ENCODE data around the gene NEK8. TPM values are rescaled to one million over a fixed set of nuclear protein-coding genes. Genes with fewer than 3 reads are reported as not detected.

NEK8 gene
- total and polyA plus RNA-seq, 2 of the 8 experiments (the other 6 are each of a cell fraction or from before 2014, with no cell fraction given) = 14.9 to 23.3 TPM

DNA sequence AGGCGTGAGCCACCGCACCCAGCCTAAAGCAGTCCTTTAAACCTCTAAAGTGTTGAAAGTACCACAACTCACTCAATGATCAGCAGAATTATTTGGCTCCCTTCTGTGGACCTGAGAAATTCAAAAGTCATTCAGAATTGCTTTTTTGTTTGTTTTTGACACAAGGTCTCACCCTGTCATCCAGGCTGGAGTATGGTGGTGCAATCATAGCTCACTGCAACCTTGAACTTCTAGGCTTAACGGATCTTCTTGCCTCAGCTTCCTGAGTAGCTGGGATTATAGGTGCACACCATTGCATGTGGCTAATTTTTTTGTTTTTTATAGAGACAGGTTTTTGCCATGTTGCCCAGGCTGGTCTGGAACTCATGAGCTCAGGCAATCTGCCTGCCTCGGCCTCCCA is 59.5 kb downstream of the NEK8 start (continued):
- TF ChIP-seq TBP (IDR thresholded peaks at IDR 0.05; ENCODE audit: low read depth, low read length) (no peak), SUZ12 (IDR thresholded peaks at IDR 0.05; ENCODE audit: low read length) (no peak)

Small RNA genes lying within 50 kb of the gene (small RNA-seq; reads per million reads assigned to genes)
- gene SNORD42A (ENCODE audit: insufficient read depth) (not detected), gene SNORD42B (ENCODE audit: insufficient read depth) (1.7 reads per million, percentile 6 among the genes with 10 or more reads in this experiment), gene SNORD4A (ENCODE audit: insufficient read depth) (not detected), gene SNORD4B (ENCODE audit: insufficient read depth) (not detected)

Other genes with a start within 250 kb of the NEK8 start
- gene FOXN1, start 222.4 kb upstream of the NEK8 start, total RNA-seq (2021; fragmentation: NEBNext Ultra II Directional; extraction: Animal tissue kit (Norgen Biotek cat#: 25700)) = not detected in 2 replicates
- not detected in 2 replicates for gene FOXN1, start 222.4 kb upstream of the NEK8 start, polyA plus RNA-seq (2011; rRNA removed)
- 43.5 and 44.1 TPM in 2 replicates for gene UNC119, start 176.2 kb upstream of the NEK8 start, total RNA-seq (2021; fragmentation: NEBNext Ultra II Directional; extraction: Animal tissue kit (Norgen Biotek cat#: 25700))
- gene UNC119, start 176.2 kb upstream of the NEK8 start, polyA plus RNA-seq (2011; rRNA removed) = 94.4 and 122 TPM in 2 replicates
- gene PIGS, start 157.3 kb upstream of the NEK8 start, total RNA-seq (2021; fragmentation: NEBNext Ultra II Directional; extraction: Animal tissue kit (Norgen Biotek cat#: 25700)) = 47.4 and 50.6 TPM in 2 replicates
- 44.3 and 72.7 TPM in 2 replicates for gene PIGS, start 157.3 kb upstream of the NEK8 start, polyA plus RNA-seq (2011; rRNA removed)
- 51.3 and 51.6 TPM in 2 replicates for gene ALDOC, start 151.9 kb upstream of the NEK8 start, total RNA-seq (2021; fragmentation: NEBNext Ultra II Directional; extraction: Animal tissue kit (Norgen Biotek cat#: 25700))
- 103 and 134 TPM in 2 replicates for gene ALDOC, start 151.9 kb upstream of the NEK8 start, polyA plus RNA-seq (2011; rRNA removed)
- gene SPAG5, start 129.8 kb upstream of the NEK8 start, total RNA-seq (2021; fragmentation: NEBNext Ultra II Directional; extraction: Animal tissue kit (Norgen Biotek cat#: 25700)) = 115 and 129 TPM in 2 replicates
- gene SPAG5, start 129.8 kb upstream of the NEK8 start, polyA plus RNA-seq (2011; rRNA removed) = 51.7 and 57.1 TPM in 2 replicates
- gene RSKR, start 114.6 kb upstream of the NEK8 start, total RNA-seq (2021; fragmentation: NEBNext Ultra II Directional; extraction: Animal tissue kit (Norgen Biotek cat#: 25700)) = 21.1 and 24.1 TPM in 2 replicates
- 26.9 and 28.5 TPM in 2 replicates for gene RSKR, start 114.6 kb upstream of the NEK8 start, polyA plus RNA-seq (2011; rRNA removed)
- 123 and 140 TPM in 2 replicates for gene BLTP2, start 83.6 kb upstream of the NEK8 start, total RNA-seq (2021; fragmentation: NEBNext Ultra II Directional; extraction: Animal tissue kit (Norgen Biotek cat#: 25700))
- gene BLTP2, start 83.6 kb upstream of the NEK8 start, polyA plus RNA-seq (2011; rRNA removed) = 80.9 and 94.9 TPM in 2 replicates
- 43.6 and 44.8 TPM in 2 replicates for gene SDF2, start 66.9 kb upstream of the NEK8 start, total RNA-seq (2021; fragmentation: NEBNext Ultra II Directional; extraction: Animal tissue kit (Norgen Biotek cat#: 25700))
- 48.0 and 65.4 TPM in 2 replicates for gene SDF2, start 66.9 kb upstream of the NEK8 start, polyA plus RNA-seq (2011; rRNA removed)
- 59.9 and 62.4 TPM in 2 replicates for gene SUPT6H, start 66.6 kb upstream of the NEK8 start, total RNA-seq (2021; fragmentation: NEBNext Ultra II Directional; extraction: Animal tissue kit (Norgen Biotek cat#: 25700))
- 32.0 and 35.7 TPM in 2 replicates for gene SUPT6H, start 66.6 kb upstream of the NEK8 start, polyA plus RNA-seq (2011; rRNA removed)
- 17.8 and 21.2 TPM in 2 replicates for gene PROCA1, start 16.9 kb upstream of the NEK8 start, total RNA-seq (2021; fragmentation: NEBNext Ultra II Directional; extraction: Animal tissue kit (Norgen Biotek cat#: 25700))
- 26.3 and 42.3 TPM in 2 replicates for gene PROCA1, start 16.9 kb upstream of the NEK8 start, polyA plus RNA-seq (2011; rRNA removed)
- 236 and 237 TPM in 2 replicates for gene RAB34, start 10.9 kb upstream of the NEK8 start, total RNA-seq (2021; fragmentation: NEBNext Ultra II Directional; extraction: Animal tissue kit (Norgen Biotek cat#: 25700))
- gene RAB34, start 10.9 kb upstream of the NEK8 start, polyA plus RNA-seq (2011; rRNA removed) = 305 and 317 TPM in 2 replicates
- 2,145 and 2,163 TPM in 2 replicates for gene RPL23A, start 8.8 kb upstream of the NEK8 start, total RNA-seq (2021; fragmentation: NEBNext Ultra II Directional; extraction: Animal tissue kit (Norgen Biotek cat#: 25700))
- 884 and 1,227 TPM in 2 replicates for gene RPL23A, start 8.8 kb upstream of the NEK8 start, polyA plus RNA-seq (2011; rRNA removed)
- gene TLCD1, start 2.6 kb upstream of the NEK8 start, total RNA-seq (2021; fragmentation: NEBNext Ultra II Directional; extraction: Animal tissue kit (Norgen Biotek cat#: 25700)) = 40.7 and 45.3 TPM in 2 replicates
- 101 and 128 TPM in 2 replicates for gene TLCD1, start 2.6 kb upstream of the NEK8 start, polyA plus RNA-seq (2011; rRNA removed)
- gene TRAF4, start 15.2 kb downstream of the NEK8 start, total RNA-seq (2021; fragmentation: NEBNext Ultra II Directional; extraction: Animal tissue kit (Norgen Biotek cat#: 25700)) = 167 TPM in 2 replicates
- 170 and 282 TPM in 2 replicates for gene TRAF4, start 15.2 kb downstream of the NEK8 start, polyA plus RNA-seq (2011; rRNA removed)
- gene FAM222B, start 114.0 kb downstream of the NEK8 start, total RNA-seq (2021; fragmentation: NEBNext Ultra II Directional; extraction: Animal tissue kit (Norgen Biotek cat#: 25700)) = 81.7 and 86.6 TPM in 2 replicates
- 42.1 and 63.9 TPM in 2 replicates for gene FAM222B, start 114.0 kb downstream of the NEK8 start, polyA plus RNA-seq (2011; rRNA removed)
- 67.8 and 77.1 TPM in 2 replicates for gene ERAL1, start 126.2 kb downstream of the NEK8 start, total RNA-seq (2021; fragmentation: NEBNext Ultra II Directional; extraction: Animal tissue kit (Norgen Biotek cat#: 25700))
- gene ERAL1, start 126.2 kb downstream of the NEK8 start, polyA plus RNA-seq (2011; rRNA removed) = 122 and 143 TPM in 2 replicates
- 116 and 121 TPM in 2 replicates for gene FLOT2, start 168.9 kb downstream of the NEK8 start, total RNA-seq (2021; fragmentation: NEBNext Ultra II Directional; extraction: Animal tissue kit (Norgen Biotek cat#: 25700))
- 189 and 209 TPM in 2 replicates for gene FLOT2, start 168.9 kb downstream of the NEK8 start, polyA plus RNA-seq (2011; rRNA removed)
- 22.1 and 23.7 TPM in 2 replicates for gene DHRS13, start 174.3 kb downstream of the NEK8 start, total RNA-seq (2021; fragmentation: NEBNext Ultra II Directional; extraction: Animal tissue kit (Norgen Biotek cat#: 25700))
- 30.0 and 33.9 TPM in 2 replicates for gene DHRS13, start 174.3 kb downstream of the NEK8 start, polyA plus RNA-seq (2011; rRNA removed)
- 57.7 and 65.7 TPM in 2 replicates for gene PHF12, start 222.7 kb downstream of the NEK8 start, total RNA-seq (2021; fragmentation: NEBNext Ultra II Directional; extraction: Animal tissue kit (Norgen Biotek cat#: 25700))
- 38.8 and 74.8 TPM in 2 replicates for gene PHF12, start 222.7 kb downstream of the NEK8 start, polyA plus RNA-seq (2011; rRNA removed)